Measurements from ENCODE around the gene SLC45A3.

The SLC45A3 gene

DNA sequence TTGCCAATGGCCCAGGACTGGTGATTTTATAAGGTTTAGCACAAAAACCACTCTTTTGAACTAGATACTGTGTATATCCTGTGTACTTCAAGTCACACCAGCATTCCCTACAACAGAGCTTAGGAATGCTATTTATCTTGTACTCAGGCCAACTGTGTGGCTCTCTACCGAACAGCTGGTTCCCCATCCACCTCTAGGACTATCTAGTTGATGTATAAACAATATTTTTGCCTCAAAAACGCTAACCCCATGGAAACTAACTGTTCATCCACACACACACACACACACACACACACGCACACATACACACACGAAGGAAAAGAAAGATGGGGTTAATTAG lies 28.7 kb upstream of the SLC45A3 start:
- TF ChIP-seq, protein P1, sequence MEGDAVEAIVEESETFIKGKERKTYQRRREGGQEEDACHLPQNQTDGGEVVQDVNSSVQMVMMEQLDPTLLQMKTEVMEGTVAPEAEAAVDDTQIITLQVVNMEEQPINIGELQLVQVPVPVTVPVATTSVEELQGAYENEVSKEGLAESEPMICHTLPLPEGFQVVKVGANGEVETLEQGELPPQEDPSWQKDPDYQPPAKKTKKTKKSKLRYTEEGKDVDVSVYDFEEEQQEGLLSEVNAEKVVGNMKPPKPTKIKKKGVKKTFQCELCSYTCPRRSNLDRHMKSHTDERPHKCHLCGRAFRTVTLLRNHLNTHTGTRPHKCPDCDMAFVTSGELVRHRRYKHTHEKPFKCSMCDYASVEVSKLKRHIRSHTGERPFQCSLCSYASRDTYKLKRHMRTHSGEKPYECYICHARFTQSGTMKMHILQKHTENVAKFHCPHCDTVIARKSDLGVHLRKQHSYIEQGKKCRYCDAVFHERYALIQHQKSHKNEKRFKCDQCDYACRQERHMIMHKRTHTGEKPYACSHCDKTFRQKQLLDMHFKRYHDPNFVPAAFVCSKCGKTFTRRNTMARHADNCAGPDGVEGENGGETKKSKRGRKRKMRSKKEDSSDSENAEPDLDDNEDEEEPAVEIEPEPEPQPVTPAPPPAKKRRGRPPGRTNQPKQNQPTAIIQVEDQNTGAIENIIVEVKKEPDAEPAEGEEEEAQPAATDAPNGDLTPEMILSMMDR (IDR thresholded peaks at IDR 0.05; ENCODE audit: insufficient read depth, missing control alignments): no peak

DNA sequence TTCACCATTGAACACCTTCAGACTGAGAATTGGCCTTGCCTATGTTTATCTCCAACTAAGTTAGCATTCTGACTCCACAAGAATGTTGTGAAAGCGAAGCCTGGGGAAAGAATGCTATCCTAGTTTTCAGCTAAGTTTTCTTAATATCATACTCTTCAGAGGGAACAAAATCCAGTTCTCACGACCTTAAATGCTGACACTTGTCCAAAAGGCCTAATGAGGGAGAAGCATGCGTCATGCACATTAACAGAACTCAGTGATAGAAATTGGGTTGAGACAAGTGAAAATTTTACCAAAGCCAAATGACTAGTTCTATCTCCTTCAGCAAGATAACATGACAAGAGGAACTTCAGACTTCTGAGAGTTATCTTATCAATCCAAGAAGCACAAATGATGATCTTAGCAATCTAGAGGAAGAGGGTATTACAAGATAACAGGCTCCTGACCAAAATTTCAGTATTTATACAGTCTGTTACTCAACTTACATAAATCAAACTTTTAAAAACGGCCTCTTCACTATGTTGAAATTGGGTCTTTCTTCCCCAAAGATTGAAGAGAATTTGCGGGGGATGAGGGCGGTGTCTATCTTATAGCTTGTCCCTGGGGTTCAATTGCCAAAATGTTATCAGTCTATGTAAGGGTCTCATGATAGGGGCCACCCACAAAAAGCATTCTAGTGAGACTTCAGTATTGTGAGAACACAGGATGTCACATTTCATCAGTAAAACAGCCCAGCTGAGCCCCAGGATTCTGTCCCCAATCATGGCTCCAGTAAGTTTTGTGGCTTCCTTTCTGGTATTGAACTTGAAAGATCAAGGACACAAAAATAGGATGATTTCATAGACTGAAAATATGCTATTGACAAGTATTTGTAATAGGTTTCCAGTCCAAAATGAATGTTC lies 26.5 kb upstream of the SLC45A3 start:
- TF ChIP-seq, protein P1 (IDR thresholded peaks at IDR 0.05; ENCODE audit: insufficient read depth, missing control alignments): no peak
- no peak for FAIRE-seq
- peak; percentile 5 for DNase-seq (ENCODE audit: insufficient read length, low spot score)

More for the DNA sequence above, 28.7 kb upstream of the SLC45A3 start:
- DNase-seq (ENCODE audit: insufficient read length, low spot score): no peak
- no peak for FAIRE-seq

DNA sequence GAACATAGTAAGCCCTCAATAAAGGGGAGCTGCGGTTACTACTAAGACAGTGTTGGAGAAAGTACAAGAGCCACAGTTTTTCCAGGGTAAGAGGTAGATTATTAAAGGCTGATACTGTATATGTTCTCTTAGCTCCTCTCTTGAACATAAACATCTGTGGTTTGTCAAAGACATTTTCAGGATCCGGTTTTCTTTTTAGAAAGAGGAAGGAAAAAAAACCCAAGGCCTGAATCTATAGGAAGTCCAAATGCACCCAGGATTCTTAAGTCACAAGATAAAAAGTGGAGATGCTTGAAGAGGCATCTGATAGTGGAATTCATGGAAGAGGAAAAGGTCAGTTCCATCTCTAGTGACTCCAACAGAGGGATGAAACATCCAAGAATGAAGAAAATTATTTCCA lies 24.6 kb upstream of the SLC45A3 start:
- no peak for FAIRE-seq
- TF ChIP-seq, protein P1 (IDR thresholded peaks at IDR 0.05; ENCODE audit: insufficient read depth, missing control alignments): no peak

DNA sequence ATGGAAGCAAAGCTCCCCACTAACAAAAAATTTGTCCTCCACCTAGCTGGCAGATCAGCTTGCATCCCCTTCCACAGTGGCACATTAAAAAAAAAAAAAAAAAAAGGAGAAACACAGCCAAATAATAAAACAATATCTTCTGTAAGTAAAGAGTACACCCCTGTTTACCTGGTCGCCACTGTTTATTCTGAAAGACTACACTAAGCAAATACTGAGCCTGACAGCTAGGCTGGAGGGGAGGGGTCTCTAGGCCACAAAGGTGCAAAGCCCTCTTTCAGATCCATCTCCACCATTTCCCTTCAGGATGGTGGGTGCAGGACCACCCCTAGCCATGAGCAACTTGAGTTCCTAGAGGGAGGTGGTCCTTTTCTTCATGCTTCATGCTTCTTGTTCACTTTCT lies 22.8 kb upstream of the SLC45A3 start:
- DNase-seq (ENCODE audit: insufficient read length, low spot score): no peak
- TF ChIP-seq, protein P1 (IDR thresholded peaks at IDR 0.05; ENCODE audit: insufficient read depth, missing control alignments): no peak
- FAIRE-seq: no peak

More for the DNA sequence above, 24.6 kb upstream of the SLC45A3 start:
- no peak for DNase-seq (ENCODE audit: insufficient read length, low spot score)

DNA sequence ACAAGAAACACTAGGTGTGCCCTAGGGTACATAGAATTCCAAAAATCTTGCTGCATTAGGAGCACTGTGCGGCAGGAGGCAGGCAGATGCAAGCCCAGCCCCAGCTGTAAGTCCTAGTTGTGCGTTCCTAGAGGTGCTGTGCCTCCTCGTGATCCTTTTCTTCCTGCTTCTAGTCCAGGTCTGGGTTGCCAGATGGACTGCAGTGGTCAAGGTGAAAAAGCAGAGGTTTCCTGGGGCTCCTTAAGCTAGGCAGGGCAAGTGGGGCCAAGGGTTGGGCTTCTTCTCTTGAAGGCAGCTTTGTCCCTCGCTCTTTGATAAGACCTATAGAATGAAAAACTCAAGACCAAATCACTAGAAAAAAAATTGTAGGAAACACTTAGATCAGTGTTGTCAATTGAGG lies 21.6 kb upstream of the SLC45A3 start:
- no peak for FAIRE-seq
- peak; percentile 2 for DNase-seq (ENCODE audit: insufficient read length, low spot score)
- TF ChIP-seq, protein P1 (IDR thresholded peaks at IDR 0.05; ENCODE audit: insufficient read depth, missing control alignments): no peak

DNA sequence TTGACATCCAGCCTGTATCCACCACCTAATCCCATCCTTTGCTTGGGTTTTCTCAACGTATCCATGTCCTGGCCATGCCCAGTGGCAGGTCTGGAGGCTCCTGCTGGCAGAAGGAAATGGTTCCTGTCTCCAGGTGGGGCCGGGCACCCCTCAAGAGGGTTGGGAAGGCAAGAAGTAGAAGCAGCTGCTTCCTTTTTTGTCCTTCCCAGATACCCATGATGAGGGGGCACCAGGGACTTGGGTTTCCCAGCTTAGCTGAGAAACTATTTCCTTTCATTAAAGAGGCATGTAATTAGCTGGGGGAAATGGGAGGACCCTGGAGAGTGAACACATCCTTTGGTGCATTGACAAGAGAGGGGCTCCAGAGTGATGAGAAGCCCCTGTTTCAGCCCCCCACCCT lies 21.1 kb upstream of the SLC45A3 start:
- no peak for FAIRE-seq
- peak; percentile 12 for DNase-seq (ENCODE audit: insufficient read length, low spot score)
- TF ChIP-seq, protein P1 (IDR thresholded peaks at IDR 0.05; ENCODE audit: insufficient read depth, missing control alignments): no peak

DNA sequence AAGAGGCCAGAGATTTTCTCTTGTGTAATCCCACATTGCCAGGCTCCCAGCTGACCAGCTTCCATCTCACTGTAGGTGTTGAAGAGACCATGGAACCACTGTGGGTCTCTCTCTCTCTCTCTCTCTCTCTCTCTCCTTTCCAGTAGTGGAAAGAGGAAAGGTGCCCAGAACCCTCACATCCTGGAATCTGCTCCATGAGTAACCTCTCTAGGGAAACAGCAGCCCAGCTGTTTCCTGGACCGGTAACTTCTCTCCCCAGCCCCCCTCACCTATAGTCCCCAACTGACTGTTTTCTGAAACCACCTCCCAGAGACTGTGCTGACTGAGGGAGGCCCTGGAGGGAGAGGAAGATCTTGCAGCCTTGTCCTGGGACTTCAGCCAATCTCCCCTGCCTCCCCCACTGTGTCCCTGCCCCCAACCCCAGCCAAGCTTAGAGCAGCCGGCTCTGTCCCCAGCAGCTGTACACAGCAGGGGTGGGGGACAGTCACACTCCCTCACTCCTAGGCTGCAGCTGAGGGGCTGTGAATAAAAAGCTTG lies 20.6 kb upstream of the SLC45A3 start:
- FAIRE-seq (no peak), DNase-seq (ENCODE audit: insufficient read length, low spot score) (peak; percentile 11)
- TF ChIP-seq, protein P1 (IDR thresholded peaks at IDR 0.05; ENCODE audit: insufficient read depth, missing control alignments): no peak
